IPS-15b (cell line): Measurements from ENCODE around the gene CPHXL2.

Experiments
- H3K27me3 ChIP-seq: one replicate; pipeline ENCODE4 v1.6.1; 2013; ENCODE audit warnings: low read length; ENCODE audit not compliant: control insufficient read depth, insufficient read depth
- H3K36me3 ChIP-seq: one replicate; pipeline ENCODE4 v1.6.1; 2013; ENCODE audit warnings: low read length; ENCODE audit not compliant: control insufficient read depth, insufficient read depth
- H3K4me1 ChIP-seq: one replicate; pipeline ENCODE4 v1.6.1; 2013; ENCODE audit warnings: mild to moderate bottlenecking, low read length; ENCODE audit not compliant: control insufficient read depth, insufficient read depth
- H3K4me3 ChIP-seq: one replicate; pipeline ENCODE4 v1.5.1; 2013; ENCODE audit warnings: low read depth, low read length
- H3K9ac ChIP-seq: one replicate; pipeline ENCODE4 v1.6.1; 2013; ENCODE audit warnings: low read depth, mild to moderate bottlenecking, low read length
- H3K9me3 ChIP-seq: one replicate; pipeline ENCODE4 v1.6.1; 2013; ENCODE audit warnings: mild to moderate bottlenecking, low read length; ENCODE audit not compliant: control insufficient read depth, insufficient read depth

CPHXL2 gene

DNA sequence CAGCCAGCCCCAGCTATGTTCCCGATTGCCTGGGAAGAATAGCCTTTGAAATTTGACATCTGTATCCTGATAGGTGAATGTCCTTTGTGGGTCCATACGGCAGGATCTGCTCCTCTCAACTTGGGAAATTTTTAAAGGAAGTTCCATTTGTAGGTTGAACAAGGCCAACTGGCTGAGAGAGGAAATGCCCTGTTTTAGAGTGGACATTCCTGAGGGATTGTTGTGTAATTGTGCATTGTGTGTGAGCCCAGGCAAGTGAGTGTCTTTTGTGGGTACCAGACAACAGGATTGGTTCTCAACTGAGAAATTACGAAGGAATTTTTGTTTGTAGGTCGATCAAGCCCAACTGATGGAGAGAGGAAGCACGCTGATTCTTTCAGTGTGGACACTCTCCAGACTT lies 2.6 kb upstream of the CPHXL2 start:
- H3K9me3 ChIP-seq, result peaks cover 4% of the 10 kb centered on the region
- no peaks in the 10 kb centered on the region for H3K4me1 ChIP-seq
- no peaks in the 10 kb centered on the region for H3K36me3 ChIP-seq
- H3K27me3 ChIP-seq, result no peaks in the 10 kb centered on the region
- H3K9ac ChIP-seq, result no peak overlapping the region
- no peak overlapping the region for H3K4me3 ChIP-seq

DNA sequence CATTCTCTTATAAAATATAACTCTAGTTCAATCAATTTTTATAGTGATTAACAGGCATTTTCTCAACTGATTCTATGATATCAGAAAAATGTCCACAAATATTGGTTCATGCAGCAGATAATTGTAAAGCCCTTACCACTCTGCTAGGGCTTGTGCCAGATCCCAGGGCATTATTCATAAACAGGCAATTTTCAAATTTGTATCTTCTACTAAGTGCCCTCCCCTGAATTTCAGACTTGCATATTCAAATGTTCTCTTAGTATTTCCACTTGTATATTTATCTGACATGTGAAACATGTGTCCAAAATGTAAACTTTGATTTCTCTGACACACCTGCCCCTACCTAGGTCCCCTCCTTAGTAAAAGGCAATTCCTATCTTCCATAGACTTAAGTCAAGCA lies 9.3 kb downstream of the CPHXL2 start:
- Histone ChIP-seq H3K4me1 (no peaks in the 10 kb centered on the region), H3K27me3 (no peaks in the 10 kb centered on the region), H3K36me3 (no peaks in the 10 kb centered on the region), H3K9me3 (no peaks in the 10 kb centered on the region), H3K9ac (no peak overlapping the region), H3K4me3 (no peak overlapping the region)

DNA sequence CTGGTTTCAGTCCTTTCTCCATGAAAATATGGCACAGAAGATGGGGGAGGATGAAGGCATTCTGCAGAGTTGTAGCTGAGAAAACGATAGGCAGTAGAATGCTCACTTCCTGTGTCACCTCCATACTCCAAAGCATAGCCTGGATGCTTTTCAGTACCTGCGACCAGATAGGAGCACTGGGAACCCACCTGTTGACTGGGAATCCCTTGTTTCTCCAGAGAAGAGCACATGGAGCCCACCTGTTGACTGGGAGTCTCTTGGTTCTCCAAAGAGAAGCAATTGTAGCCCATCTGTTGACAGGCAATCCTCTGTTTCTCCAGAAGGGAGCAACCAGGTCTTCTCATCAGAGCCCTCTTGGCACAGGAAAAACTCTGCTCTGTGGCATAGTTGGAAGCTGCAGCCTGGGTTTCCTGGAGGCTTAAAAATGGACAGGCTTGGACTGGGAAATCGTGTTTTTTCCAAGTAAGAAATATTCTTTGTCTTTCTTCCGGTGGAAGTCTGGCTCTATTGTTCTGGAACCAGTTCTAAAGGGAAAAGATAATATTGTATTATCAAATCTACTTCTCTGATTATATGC lies 16.0 kb downstream of the CPHXL2 start:
- Histone ChIP-seq H3K4me1 (no peaks in the 10 kb centered on the region), H3K9me3 (no peaks in the 10 kb centered on the region), H3K36me3 (peaks cover 12% of the 10 kb centered on the region), H3K4me3 (no peak overlapping the region), H3K9ac (no peak overlapping the region), H3K27me3 (no peaks in the 10 kb centered on the region)

DNA sequence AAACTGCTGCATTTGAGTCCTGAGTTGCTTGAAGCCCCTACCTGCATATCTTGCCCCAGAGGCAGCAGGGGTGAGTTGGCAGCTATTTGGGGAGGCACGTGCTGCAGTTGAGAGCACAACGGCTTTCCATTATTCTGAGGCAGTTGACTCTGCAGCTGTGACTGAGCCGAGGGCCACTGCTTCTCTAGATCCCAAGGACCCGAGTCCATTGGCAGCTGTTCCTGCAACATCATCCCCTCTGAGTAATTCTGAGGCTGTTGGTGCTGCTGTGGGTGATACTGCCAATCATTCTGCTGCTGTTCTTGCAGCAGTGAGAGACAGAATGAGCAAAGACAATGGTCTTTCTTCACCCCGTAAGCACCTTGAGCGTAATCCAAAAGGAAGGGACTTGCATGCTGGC lies 16.5 kb downstream of the CPHXL2 start:
- Histone ChIP-seq H3K4me3 (no peak overlapping the region), H3K9ac (no peak overlapping the region), H3K4me1 (no peaks in the 10 kb centered on the region), H3K36me3 (peaks cover 17% of the 10 kb centered on the region), H3K27me3 (no peaks in the 10 kb centered on the region), H3K9me3 (no peaks in the 10 kb centered on the region)

DNA sequence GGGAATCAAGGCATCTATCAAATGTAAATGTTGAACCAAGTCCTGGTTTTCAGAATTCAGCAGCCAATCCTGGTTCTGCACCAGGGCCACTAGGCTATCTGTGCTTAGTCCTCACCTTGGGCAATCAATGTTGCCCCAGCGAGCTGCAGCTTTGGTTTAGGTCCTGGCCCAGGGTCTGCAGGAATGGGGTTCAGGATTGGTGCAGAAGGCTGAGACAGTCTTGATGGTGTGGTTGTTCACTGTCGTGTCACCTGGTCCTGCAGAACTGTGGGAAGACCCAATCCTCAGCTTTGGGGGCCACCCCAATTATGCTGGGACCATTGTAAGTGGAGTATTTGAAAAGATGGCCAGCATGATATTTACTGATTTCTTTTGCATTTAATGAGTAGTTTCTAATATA lies 18.6 kb downstream of the CPHXL2 start:
- Histone ChIP-seq H3K9me3 (no peaks in the 10 kb centered on the region), H3K4me3 (no peak overlapping the region), H3K4me1 (no peaks in the 10 kb centered on the region), H3K27me3 (no peaks in the 10 kb centered on the region), H3K9ac (no peak overlapping the region), H3K36me3 (peaks cover 19% of the 10 kb centered on the region)

DNA sequence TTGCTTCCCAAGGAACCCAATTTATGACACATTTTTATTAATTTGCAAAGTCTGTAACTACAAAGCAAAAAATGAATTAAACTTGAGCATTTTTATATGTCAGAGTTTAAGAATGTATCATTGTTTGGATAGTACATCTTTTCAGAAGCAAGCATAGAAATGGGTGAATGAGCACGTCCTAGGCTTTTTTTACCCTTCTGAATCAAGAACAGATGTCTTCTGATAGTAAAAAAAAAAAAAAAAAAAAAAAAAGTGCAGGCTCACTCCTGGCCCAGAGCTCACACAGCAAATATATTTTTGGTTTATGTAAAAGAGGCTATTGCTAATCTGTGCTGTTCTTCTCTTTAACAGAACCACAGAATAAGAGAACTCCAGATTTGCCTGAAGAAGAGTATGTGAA lies 22.9 kb downstream of the CPHXL2 start:
- Histone ChIP-seq H3K4me1 (peaks cover 4% of the 10 kb centered on the region), H3K4me3 (no peak overlapping the region), H3K36me3 (peaks cover 19% of the 10 kb centered on the region)

DNA sequence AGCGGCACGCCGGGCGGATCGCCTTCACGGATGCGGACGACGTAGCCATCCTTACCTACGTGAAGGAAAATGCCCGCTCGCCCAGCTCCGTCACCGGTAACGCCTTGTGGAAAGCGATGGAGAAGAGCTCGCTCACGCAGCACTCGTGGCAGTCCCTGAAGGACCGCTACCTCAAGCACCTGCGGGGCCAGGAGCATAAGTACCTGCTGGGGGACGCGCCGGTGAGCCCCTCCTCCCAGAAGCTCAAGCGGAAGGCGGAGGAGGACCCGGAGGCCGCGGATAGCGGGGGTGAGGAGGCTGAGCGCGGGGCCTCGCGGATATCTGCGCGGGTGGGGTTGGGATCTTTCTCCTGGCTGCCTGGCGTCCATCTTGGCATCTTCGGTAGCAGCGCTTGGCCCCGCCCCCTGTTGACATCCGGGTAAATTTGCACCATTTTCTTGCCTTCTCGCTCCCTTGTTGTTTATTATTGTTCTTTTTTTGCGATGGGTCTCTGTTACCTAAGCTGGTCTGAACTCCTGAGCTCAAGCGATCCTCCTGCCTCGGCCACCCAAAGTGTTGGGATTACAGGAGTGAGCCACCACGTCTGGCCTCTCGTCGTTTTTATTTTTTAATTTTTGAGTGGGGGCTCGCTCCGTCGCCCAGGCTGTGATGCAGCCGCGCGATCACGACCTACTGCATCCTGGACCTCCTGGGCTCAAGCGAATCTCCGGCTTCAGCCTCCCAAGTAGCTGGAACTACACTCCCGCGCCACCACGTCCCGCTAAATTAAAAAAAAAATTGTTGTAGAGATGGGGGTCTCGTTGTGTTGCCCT lies 28.3 kb downstream of the CPHXL2 start:
- Histone ChIP-seq H3K4me3 (peak overlapping the region; percentile 96), H3K36me3 (no peaks in the 10 kb centered on the region), H3K4me1 (peaks cover 8% of the 10 kb centered on the region), H3K27me3 (no peaks in the 10 kb centered on the region), H3K9me3 (no peaks in the 10 kb centered on the region), H3K9ac (peak overlapping the region; percentile 88)

More for the DNA sequence above, 22.9 kb downstream of the CPHXL2 start:
- H3K27me3 ChIP-seq, result no peaks in the 10 kb centered on the region
- no peaks in the 10 kb centered on the region for H3K9me3 ChIP-seq
- no peak overlapping the region for H3K9ac ChIP-seq

DNA sequence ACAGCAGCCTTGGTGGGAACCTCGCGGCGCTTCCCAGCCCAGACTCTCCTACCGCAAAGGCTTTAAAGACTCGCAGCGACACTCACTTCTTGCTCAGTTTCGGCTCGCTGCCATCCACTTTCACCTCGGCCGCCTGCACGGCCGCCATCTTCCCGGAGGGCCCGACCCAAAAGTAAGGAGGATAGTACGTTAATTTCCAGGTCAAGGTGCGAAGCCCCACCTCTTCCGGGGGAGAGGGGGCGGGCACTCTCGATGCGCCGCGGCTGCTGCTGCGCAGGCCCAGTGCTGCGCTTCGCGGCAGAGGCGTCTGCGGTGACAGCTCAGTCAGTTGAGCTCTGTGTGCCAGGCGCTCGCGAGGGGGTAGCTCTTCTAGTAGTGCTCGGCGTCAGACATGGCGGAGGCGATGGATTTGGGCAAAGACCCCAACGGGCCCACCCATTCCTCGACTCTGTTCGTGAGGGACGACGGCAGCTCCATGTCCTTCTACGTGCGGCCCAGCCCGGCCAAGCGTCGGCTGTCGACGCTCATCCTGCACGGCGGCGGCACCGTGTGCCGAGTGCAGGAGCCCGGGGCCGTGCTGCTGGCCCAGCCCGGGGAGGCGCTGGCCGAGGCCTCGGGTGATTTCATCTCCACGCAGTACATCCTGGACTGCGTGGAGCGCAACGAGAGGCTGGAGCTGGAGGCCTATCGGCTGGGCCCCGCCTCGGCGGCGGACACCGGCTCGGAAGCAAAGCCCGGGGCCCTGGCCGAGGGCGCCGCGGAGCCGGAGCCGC lies 29.1 kb downstream of the CPHXL2 start, which contains the start of the genes KARS1 and TERF2IP:
TSS of gene KARS1 (minus strand) at position 174 of the 773 bp plus-strand sequence. CDS start at position 148, 26 bp downstream.
TSS of gene TERF2IP (plus strand) at position 282 of the 773 bp plus-strand sequence. CDS start at position 392, 110 bp downstream.
- H3K4me1 ChIP-seq, result peaks cover 8% of the 10 kb centered on the region
- H3K9me3 ChIP-seq, result no peaks in the 10 kb centered on the region
- H3K9ac ChIP-seq, result peak within 1 kb of the TSS; percentile 97
- H3K36me3 ChIP-seq, result no peaks in the 10 kb centered on the region
- peak within 1 kb of the TSS; percentile 96 for H3K4me3 ChIP-seq
- H3K27me3 ChIP-seq, result no peaks in the 10 kb centered on the region

DNA sequence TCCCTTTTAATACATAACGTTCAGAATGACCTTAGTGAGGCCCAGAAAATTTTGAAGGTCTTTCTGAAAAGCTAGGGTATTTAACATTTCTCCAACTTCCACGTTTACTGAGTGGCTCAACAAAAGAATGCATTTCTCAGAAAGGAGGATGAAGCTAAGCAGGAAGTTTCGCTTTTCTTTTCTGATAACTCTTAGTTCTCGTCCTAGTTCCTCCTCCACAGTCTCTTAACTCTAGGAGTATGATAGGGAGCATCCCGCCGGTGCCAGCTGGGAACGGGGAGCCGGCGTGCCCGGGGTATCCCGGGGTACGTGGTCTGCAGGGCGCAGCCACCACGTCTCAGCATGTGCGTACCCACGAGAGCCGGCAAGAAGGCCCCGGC lies 29.7 kb downstream of the CPHXL2 start:
- Histone ChIP-seq H3K9ac (peak overlapping the region; percentile 97), H3K4me3 (peak overlapping the region; percentile 96), H3K9me3 (no peaks in the 10 kb centered on the region), H3K4me1 (peaks cover 8% of the 10 kb centered on the region), H3K36me3 (no peaks in the 10 kb centered on the region), H3K27me3 (no peaks in the 10 kb centered on the region)

DNA sequence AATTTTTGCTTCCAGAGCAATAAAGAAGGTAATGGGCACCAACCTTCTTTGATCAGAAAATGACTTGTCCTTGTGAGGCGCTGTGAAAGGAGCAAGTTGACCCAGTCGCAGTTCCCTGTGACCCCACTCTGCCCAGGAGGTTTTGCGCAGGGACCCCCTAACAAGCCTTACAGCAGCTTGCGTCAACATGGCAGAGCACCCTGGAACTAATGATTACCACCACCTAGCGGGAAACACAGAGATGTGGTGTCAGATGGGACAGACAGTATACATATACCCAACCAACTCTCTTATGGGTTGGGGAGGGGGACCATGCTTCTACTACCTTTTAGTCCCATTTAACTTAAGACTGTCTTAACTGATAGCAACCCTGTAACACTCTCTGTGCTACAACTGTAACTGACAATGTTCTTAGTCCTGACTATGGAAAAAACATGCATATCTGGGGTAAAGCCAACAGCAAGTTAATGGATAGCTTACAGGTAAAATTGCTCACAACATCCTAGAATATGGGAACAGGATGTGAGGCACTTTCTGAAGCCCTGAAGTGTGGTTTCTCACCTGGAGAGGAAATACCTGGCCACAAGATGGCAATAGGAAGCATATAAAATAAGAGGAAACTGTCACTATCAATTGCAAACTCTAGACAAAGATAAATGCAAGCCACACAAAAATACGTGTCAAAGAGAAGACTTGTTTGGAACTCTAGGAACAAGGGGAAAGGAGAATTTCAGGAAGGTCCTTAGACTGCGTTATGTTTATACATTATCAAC lies 32.4 kb downstream of the CPHXL2 start:
- peaks cover 18% of the 10 kb centered on the region for H3K36me3 ChIP-seq
- no peaks in the 10 kb centered on the region for H3K9me3 ChIP-seq
- peaks cover 4% of the 10 kb centered on the region for H3K4me1 ChIP-seq
- no peaks in the 10 kb centered on the region for H3K27me3 ChIP-seq
- H3K4me3 ChIP-seq, result no peak overlapping the region
- H3K9ac ChIP-seq, result no peak overlapping the region

DNA sequence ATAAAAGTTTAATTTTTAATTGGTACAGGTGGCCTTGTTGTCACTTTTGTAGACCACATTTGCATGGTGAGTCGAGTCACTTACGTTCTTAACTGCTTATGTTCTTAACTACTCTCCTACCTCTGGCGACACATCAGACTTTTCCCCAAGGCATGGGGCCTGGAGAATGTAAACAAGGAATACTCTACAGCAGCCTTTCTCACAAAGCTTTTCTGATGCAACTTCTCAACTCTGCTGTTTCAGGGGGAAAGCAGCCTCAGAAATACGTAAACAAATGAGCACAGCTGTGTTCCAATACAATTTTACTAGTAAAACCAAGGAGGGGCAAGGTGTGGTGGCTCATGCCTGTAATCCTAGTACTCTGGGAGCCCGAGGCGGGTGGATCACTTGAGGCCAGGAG lies 36.2 kb downstream of the CPHXL2 start:
- Histone ChIP-seq H3K9ac (no peak overlapping the region), H3K36me3 (peaks cover 31% of the 10 kb centered on the region), H3K27me3 (no peaks in the 10 kb centered on the region), H3K4me3 (no peak overlapping the region), H3K4me1 (no peaks in the 10 kb centered on the region), H3K9me3 (no peaks in the 10 kb centered on the region)
